SH-SY5Y (cell line): Measurements from ENCODE around the gene GNG7.

Source experiments
- GATA2 ChIP-seq: IDR thresholded peaks from 2 replicates; pipeline ENCODE4 v1.6.1; 2011; ENCODE audit warnings: mild to moderate bottlenecking, low read depth, low read length
- GATA3 ChIP-seq: IDR thresholded peaks from 2 replicates; pipeline ENCODE4 v1.6.1; 2011; ENCODE audit warnings: low read depth, mild to moderate bottlenecking, low read length, moderate library complexity

GRCh38 chr19:2582984-2583956, 119.2 kb downstream of the GNG7 start:
- TF ChIP-seq GATA3 (no peak), GATA2 (no peak)
